Karpas-422 (cell line): ENCODE data around the gene BCL11A. TPM values are rescaled to one million over a fixed set of nuclear protein-coding genes. Genes with fewer than 3 reads are reported as not detected.

ENCODE experiments used
- DNase-seq: peaks from one replicate; pipeline ENCODE4 v3.0.0-alpha.2; 2015
- H2AFZ ChIP-seq: fragments of 200-600 bp; sonication (generic); 2 replicates; pipeline ENCODE4 v1.6.1; 2014; ENCODE audit warnings: antibody characterized with exemption, low read length, mixed read lengths
- H3K27ac ChIP-seq: fragments of 200-600 bp; sonication (generic); 2 replicates; pipeline ENCODE4 v1.5.1; 2014; ENCODE audit warnings: mild to moderate bottlenecking, low read length, moderate library complexity
- H3K27me3 ChIP-seq: fragments of 200-600 bp; sonication (generic); 2 replicates; pipeline ENCODE4 v1.6.1; 2014; ENCODE audit warnings: low read length, mixed read lengths
- H3K36me3 ChIP-seq: fragments of 200-600 bp; sonication (generic); 2 replicates; pipeline ENCODE4 v1.6.1; 2014; ENCODE audit warnings: low read length, mixed read lengths; ENCODE audit not compliant: insufficient read depth
- H3K4me1 ChIP-seq: fragments of 200-600 bp; sonication (generic); 2 replicates; pipeline ENCODE4 v1.6.1; 2014; ENCODE audit warnings: mild to moderate bottlenecking, low read length, mixed read lengths
- H3K4me2 ChIP-seq: fragments of 200-600 bp; sonication (generic); 2 replicates; pipeline ENCODE4 v1.6.1; 2014; ENCODE audit warnings: low read length, low read depth, mild to moderate bottlenecking; ENCODE audit not compliant: poor library complexity, severe bottlenecking
- H3K4me3 ChIP-seq: fragments of 200-600 bp; sonication (generic); 2 replicates; pipeline ENCODE4 v1.5.1; 2014; ENCODE audit warnings: mild to moderate bottlenecking, antibody characterized with exemption, low read length, mixed read lengths
- H3K79me2 ChIP-seq: fragments of 200-600 bp; sonication (generic); 2 replicates; pipeline ENCODE4 v1.6.1; 2014; ENCODE audit warnings: mild to moderate bottlenecking, low read length, mixed read lengths
- H3K9ac ChIP-seq: fragments of 200-600 bp; sonication (generic); 2 replicates; pipeline ENCODE4 v1.6.0; 2014; ENCODE audit warnings: low read length
- H3K9me2 ChIP-seq: fragments of 200-600 bp; sonication (generic), shearing (Covaris generic); replicated peaks from 2 replicates; pipeline ENCODE4 v1.6.0; 2014; ENCODE audit warnings: mild to moderate bottlenecking, low read length, moderate library complexity; ENCODE audit not compliant: insufficient read depth
- H3K9me3 ChIP-seq: fragments of 300-700, 200-600 bp; sonication (generic); 2 replicates; pipeline ENCODE4 v1.6.1; 2014; ENCODE audit warnings: low read length, mixed read lengths
- H4K20me1 ChIP-seq: fragments of 200-600 bp; sonication (generic); 2 replicates; pipeline ENCODE4 v1.6.1; 2014; ENCODE audit warnings: mild to moderate bottlenecking, antibody characterized with exemption, low read length, low read depth; ENCODE audit not compliant: insufficient read depth
- total RNA-seq: library from RNA; depleted of rRNA; stranded (reverse); fragments of >200 nt; shearing (Covaris generic); gene quantifications from 2 replicates; pipeline ENCODE4 v1.2.3, GENCODE V29; 2014; ENCODE audit warnings: low replicate concordance; rRNA removed

Gene BCL11A
- 159 and 190 TPM in 2 replicates for total RNA-seq

- H3K4me1 ChIP-seq: peaks cover 42% of the 10 kb centered on the region
- H3K27ac ChIP-seq: peak within 1 kb of the TSS; percentile 94
- no peaks in the 10 kb centered on the region for H3K36me3 ChIP-seq
- H4K20me1 ChIP-seq: no peaks in the 10 kb centered on the region
- no peaks in the 10 kb centered on the region for H3K27me3 ChIP-seq
- H3K9me2 ChIP-seq: no peaks in the 10 kb centered on the region
- peak; percentile 95 for DNase-seq
- peaks cover 41% of the 10 kb centered on the region for H3K79me2 ChIP-seq
- H3K4me2 ChIP-seq: peak within 1 kb of the TSS; percentile 87
- peak within 1 kb of the TSS; percentile 82 for H3K4me3 ChIP-seq
- no peaks in the 10 kb centered on the region for H3K9me3 ChIP-seq
- peak within 1 kb of the TSS; percentile 90 for H3K9ac ChIP-seq
- peak within 1 kb of the TSS; percentile 59 for H2AFZ ChIP-seq
Observed at GRCh38 chr2:60553495-60554073, at the start of gene BCL11A. Gene BCL11A (minus strand): TSS chr2:60553654. CDS start chr2:60553270, 384 bp downstream.

- Histone ChIP-seq H3K4me3 (no peak overlapping the region), H3K4me2 (no peak overlapping the region), H3K9ac (no peak overlapping the region), H3K79me2 (no peaks in the 10 kb centered on the region), H2AFZ (no peak overlapping the region), H3K27ac (no peak overlapping the region), H4K20me1 (no peaks in the 10 kb centered on the region), H3K27me3 (no peaks in the 10 kb centered on the region), H3K4me1 (peaks cover 9% of the 10 kb centered on the region), H3K9me2 (no peaks in the 10 kb centered on the region), H3K36me3 (no peaks in the 10 kb centered on the region), H3K9me3 (no peaks in the 10 kb centered on the region)
- DNase-seq: no peak
Observed at GRCh38 chr2:60602828-60603532, 49.5 kb upstream of the BCL11A start.

- Histone ChIP-seq H3K36me3 (no peaks in the 10 kb centered on the region), H3K9me2 (no peaks in the 10 kb centered on the region), H3K27ac (no peak overlapping the region), H3K4me1 (peaks cover 9% of the 10 kb centered on the region), H4K20me1 (no peaks in the 10 kb centered on the region), H3K79me2 (no peaks in the 10 kb centered on the region), H2AFZ (no peak overlapping the region), H3K4me2 (no peak overlapping the region), H3K4me3 (no peak overlapping the region), H3K9ac (no peak overlapping the region), H3K9me3 (no peaks in the 10 kb centered on the region), H3K27me3 (no peaks in the 10 kb centered on the region)
- DNase-seq: peak; percentile 65
Observed at GRCh38 chr2:60602388-60602787, 48.9 kb upstream of the BCL11A start.

GRCh38 chr2:60598271-60598670 is 44.8 kb upstream of the BCL11A start:
- H3K79me2 ChIP-seq: no peaks in the 10 kb centered on the region
- no peaks in the 10 kb centered on the region for H3K27me3 ChIP-seq
- no peak overlapping the region for H3K4me3 ChIP-seq
- H2AFZ ChIP-seq: no peak overlapping the region
- no peak overlapping the region for H3K4me2 ChIP-seq
- no peaks in the 10 kb centered on the region for H4K20me1 ChIP-seq
- no peak overlapping the region for H3K27ac ChIP-seq
- H3K9me2 ChIP-seq: no peaks in the 10 kb centered on the region
- DNase-seq: no peak
- no peaks in the 10 kb centered on the region for H3K9me3 ChIP-seq
- H3K9ac ChIP-seq: no peak overlapping the region
- H3K36me3 ChIP-seq: no peaks in the 10 kb centered on the region
- peaks cover 9% of the 10 kb centered on the region for H3K4me1 ChIP-seq

GRCh38 chr2:60597346-60597745 is 43.9 kb upstream of the BCL11A start:
- Histone ChIP-seq H3K27me3 (no peaks in the 10 kb centered on the region), H3K4me2 (no peak overlapping the region), H2AFZ (no peak overlapping the region), H4K20me1 (no peaks in the 10 kb centered on the region), H3K36me3 (no peaks in the 10 kb centered on the region), H3K4me1 (peaks cover 4% of the 10 kb centered on the region), H3K9me2 (no peaks in the 10 kb centered on the region), H3K9ac (no peak overlapping the region), H3K79me2 (no peaks in the 10 kb centered on the region), H3K4me3 (no peak overlapping the region), H3K9me3 (no peaks in the 10 kb centered on the region), H3K27ac (no peak overlapping the region)
- DNase-seq: no peak

- no peaks in the 10 kb centered on the region for H3K36me3 ChIP-seq
- H3K4me2 ChIP-seq: no peak overlapping the region
- H3K27ac ChIP-seq: no peak overlapping the region
- H3K4me1 ChIP-seq: no peaks in the 10 kb centered on the region
- no peaks in the 10 kb centered on the region for H3K9me3 ChIP-seq
- H3K9ac ChIP-seq: no peak overlapping the region
- H3K9me2 ChIP-seq: no peaks in the 10 kb centered on the region
- H4K20me1 ChIP-seq: no peaks in the 10 kb centered on the region
- H3K4me3 ChIP-seq: no peak overlapping the region
- no peak for DNase-seq
- no peak overlapping the region for H2AFZ ChIP-seq
- no peaks in the 10 kb centered on the region for H3K27me3 ChIP-seq
- no peaks in the 10 kb centered on the region for H3K79me2 ChIP-seq
Observed at GRCh38 chr2:60596411-60596810, 43.0 kb upstream of the BCL11A start.

DNA sequence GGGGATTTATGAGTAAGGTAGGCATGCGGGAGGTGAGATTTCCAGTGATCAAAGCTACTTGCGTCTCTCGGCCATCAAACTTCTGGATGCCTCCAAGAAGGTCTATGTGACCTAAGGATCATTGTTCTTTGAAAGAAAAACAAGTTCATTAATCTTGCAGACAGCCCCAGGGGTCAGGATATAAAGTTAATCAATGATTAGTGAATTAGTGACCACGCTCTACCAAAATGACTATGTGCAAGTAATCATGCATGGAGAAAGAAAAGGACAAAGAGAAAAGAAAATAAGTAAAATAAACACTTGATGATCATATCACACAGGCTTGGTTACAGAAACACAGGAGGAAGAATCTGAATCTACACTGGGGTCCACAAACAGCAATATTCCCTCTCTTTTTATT is 42.5 kb upstream of the BCL11A start:
- Histone ChIP-seq H2AFZ (no peak overlapping the region), H4K20me1 (no peaks in the 10 kb centered on the region), H3K79me2 (no peaks in the 10 kb centered on the region), H3K9ac (no peak overlapping the region), H3K27ac (no peak overlapping the region), H3K4me3 (no peak overlapping the region), H3K9me2 (no peaks in the 10 kb centered on the region), H3K4me2 (no peak overlapping the region), H3K9me3 (no peaks in the 10 kb centered on the region), H3K36me3 (no peaks in the 10 kb centered on the region), H3K4me1 (no peaks in the 10 kb centered on the region), H3K27me3 (no peaks in the 10 kb centered on the region)
- no peak for DNase-seq

- H3K27ac ChIP-seq: no peak overlapping the region
- H3K27me3 ChIP-seq: no peaks in the 10 kb centered on the region
- H3K4me2 ChIP-seq: no peak overlapping the region
- DNase-seq: no peak
- H3K9me2 ChIP-seq: no peaks in the 10 kb centered on the region
- H3K36me3 ChIP-seq: no peaks in the 10 kb centered on the region
- H3K4me1 ChIP-seq: no peaks in the 10 kb centered on the region
- no peak overlapping the region for H2AFZ ChIP-seq
- H4K20me1 ChIP-seq: no peaks in the 10 kb centered on the region
- H3K4me3 ChIP-seq: no peak overlapping the region
- no peaks in the 10 kb centered on the region for H3K9me3 ChIP-seq
- no peak overlapping the region for H3K9ac ChIP-seq
- H3K79me2 ChIP-seq: no peaks in the 10 kb centered on the region
Observed at GRCh38 chr2:60589104-60589503, 35.6 kb upstream of the BCL11A start.
